ENCODE data around the gene TRAF3IP1.

TRAF3IP1 gene

GRCh38 chr2:238376884-238377391, 56.6 kb downstream of the TRAF3IP1 start:
- no peak overlapping the region for H3K9ac ChIP-seq (ENCODE audit: low read length in 5 of 5)
- no peak overlapping the region for H3K4me3 ChIP-seq (ENCODE audit: low read depth in 1 of 5, low read length in 5 of 5)
- H3K27me3 ChIP-seq (ENCODE audit: control insufficient read depth in 5 of 5, insufficient read depth in 4 of 5, low read length in 5 of 5): no peaks in the 10 kb centered on the region
- peaks cover 0 to 4% (median 0%) of the 10 kb centered on the region in 5 donors for H3K4me1 ChIP-seq (ENCODE audit: control insufficient read depth in 5 of 5, insufficient read depth in 5 of 5, low read length in 5 of 5)
- H3K36me3 ChIP-seq (ENCODE audit: control insufficient read depth in 5 of 5, insufficient read depth in 5 of 5, low read length in 5 of 5): peaks cover 0 to 18% (median 6%) of the 10 kb centered on the region in 5 donors
- no peak overlapping the region for H3K27ac ChIP-seq (ENCODE audit: low read depth, low read length)
- no peaks in the 10 kb centered on the region for H3K9me3 ChIP-seq (ENCODE audit: control insufficient read depth in 5 of 5, low read length in 5 of 5)

GRCh38 chr2:238378230-238379095, 58.1 kb downstream of the TRAF3IP1 start:
- no peak overlapping the region for H3K4me3 ChIP-seq (ENCODE audit: low read depth in 1 of 5, low read length in 5 of 5)
- no peaks in the 10 kb centered on the region for H3K9me3 ChIP-seq (ENCODE audit: control insufficient read depth in 5 of 5, low read length in 5 of 5)
- peaks cover under 1 to 29% (median 11%) of the 10 kb centered on the region in 5 donors for H3K36me3 ChIP-seq (ENCODE audit: control insufficient read depth in 5 of 5, insufficient read depth in 5 of 5, low read length in 5 of 5)
- H3K9ac ChIP-seq (ENCODE audit: low read length in 5 of 5): no peak overlapping the region
- H3K4me1 ChIP-seq (ENCODE audit: control insufficient read depth in 5 of 5, insufficient read depth in 5 of 5, low read length in 5 of 5): peaks cover 0 to 4% (median 0%) of the 10 kb centered on the region in 5 donors
- H3K27ac ChIP-seq (ENCODE audit: low read depth, low read length): no peak overlapping the region
- H3K27me3 ChIP-seq (ENCODE audit: control insufficient read depth in 5 of 5, insufficient read depth in 4 of 5, low read length in 5 of 5): no peaks in the 10 kb centered on the region

GRCh38 chr2:238379096-238379810, 58.9 kb downstream of the TRAF3IP1 start:
- Histone ChIP-seq H3K9ac (ENCODE audit: low read length in 5 of 5) (no peak overlapping the region), H3K4me1 (ENCODE audit: control insufficient read depth in 5 of 5, insufficient read depth in 5 of 5, low read length in 5 of 5) (peaks cover 0 to 4% (median 0%) of the 10 kb centered on the region in 5 donors), H3K27ac (ENCODE audit: low read depth, low read length) (no peak overlapping the region)

GRCh38 chr2:238380336-238380735, 60.0 kb downstream of the TRAF3IP1 start:
- H3K4me1 ChIP-seq (ENCODE audit: control insufficient read depth in 5 of 5, insufficient read depth in 5 of 5, low read length in 5 of 5): peaks cover 0 to 4% (median 0%) of the 10 kb centered on the region in 5 donors
- H3K36me3 ChIP-seq (ENCODE audit: control insufficient read depth in 5 of 5, insufficient read depth in 5 of 5, low read length in 5 of 5): peaks cover 4 to 29% (median 11%) of the 10 kb centered on the region in 5 donors
- H3K9ac ChIP-seq (ENCODE audit: low read length in 5 of 5): no peak overlapping the region
- H3K4me3 ChIP-seq (ENCODE audit: low read depth in 1 of 5, low read length in 5 of 5): no peak overlapping the region
- no peaks in the 10 kb centered on the region for H3K27me3 ChIP-seq (ENCODE audit: control insufficient read depth in 5 of 5, insufficient read depth in 4 of 5, low read length in 5 of 5)
- H3K27ac ChIP-seq (ENCODE audit: low read depth, low read length): no peak overlapping the region
- peaks cover 0 to 3% (median 0%) of the 10 kb centered on the region in 5 donors for H3K9me3 ChIP-seq (ENCODE audit: control insufficient read depth in 5 of 5, low read length in 5 of 5)

More at GRCh38 chr2:238379096-238379810, 58.9 kb downstream of the TRAF3IP1 start:
- no peak overlapping the region for H3K4me3 ChIP-seq (ENCODE audit: low read depth in 1 of 5, low read length in 5 of 5)
- peaks cover 0 to 3% (median 0%) of the 10 kb centered on the region in 5 donors for H3K9me3 ChIP-seq (ENCODE audit: control insufficient read depth in 5 of 5, low read length in 5 of 5)
- H3K27me3 ChIP-seq (ENCODE audit: control insufficient read depth in 5 of 5, insufficient read depth in 4 of 5, low read length in 5 of 5): no peaks in the 10 kb centered on the region
- H3K36me3 ChIP-seq (ENCODE audit: control insufficient read depth in 5 of 5, insufficient read depth in 5 of 5, low read length in 5 of 5): peaks cover 4 to 29% (median 11%) of the 10 kb centered on the region in 5 donors

GRCh38 chr2:238380785-238381184, 60.5 kb downstream of the TRAF3IP1 start:
- Histone ChIP-seq H3K4me3 (ENCODE audit: low read depth in 1 of 5, low read length in 5 of 5) (no peak overlapping the region), H3K36me3 (ENCODE audit: control insufficient read depth in 5 of 5, insufficient read depth in 5 of 5, low read length in 5 of 5) (peaks cover 4 to 29% (median 11%) of the 10 kb centered on the region in 5 donors), H3K9ac (ENCODE audit: low read length in 5 of 5) (no peak overlapping the region), H3K9me3 (ENCODE audit: control insufficient read depth in 5 of 5, low read length in 5 of 5) (peaks cover 0 to 3% (median 0%) of the 10 kb centered on the region in 5 donors), H3K27me3 (ENCODE audit: control insufficient read depth in 5 of 5, insufficient read depth in 4 of 5, low read length in 5 of 5) (no peaks in the 10 kb centered on the region), H3K4me1 (ENCODE audit: control insufficient read depth in 5 of 5, insufficient read depth in 5 of 5, low read length in 5 of 5) (peaks cover 0 to 4% (median 0%) of the 10 kb centered on the region in 5 donors), H3K27ac (ENCODE audit: low read depth, low read length) (no peak overlapping the region)

- H3K4me1 ChIP-seq (ENCODE audit: control insufficient read depth in 5 of 5, insufficient read depth in 5 of 5, low read length in 5 of 5): peaks cover 0 to 4% (median 1%) of the 10 kb centered on the region in 5 donors
These were observed 61.2 kb downstream of the TRAF3IP1 start for GRCh38 chr2:238381341-238382115.

GRCh38 chr2:238382381-238382781, 62.1 kb downstream of the TRAF3IP1 start:
- Histone ChIP-seq H3K9ac (ENCODE audit: low read length in 5 of 5) (no peak overlapping the region), H3K27me3 (ENCODE audit: control insufficient read depth in 5 of 5, insufficient read depth in 4 of 5, low read length in 5 of 5) (no peaks in the 10 kb centered on the region), H3K27ac (ENCODE audit: low read depth, low read length) (no peak overlapping the region), H3K36me3 (ENCODE audit: control insufficient read depth in 5 of 5, insufficient read depth in 5 of 5, low read length in 5 of 5) (peaks cover 4 to 29% (median 11%) of the 10 kb centered on the region in 5 donors), H3K9me3 (ENCODE audit: control insufficient read depth in 5 of 5, low read length in 5 of 5) (peaks cover 0 to 3% (median 0%) of the 10 kb centered on the region in 5 donors), H3K4me3 (ENCODE audit: low read depth in 1 of 5, low read length in 5 of 5) (no peak overlapping the region), H3K4me1 (ENCODE audit: control insufficient read depth in 5 of 5, insufficient read depth in 5 of 5, low read length in 5 of 5) (peaks cover 0 to 10% (median 8%) of the 10 kb centered on the region in 5 donors)

More at GRCh38 chr2:238381341-238382115, 61.2 kb downstream of the TRAF3IP1 start:
- Histone ChIP-seq H3K27me3 (ENCODE audit: control insufficient read depth in 5 of 5, insufficient read depth in 4 of 5, low read length in 5 of 5) (no peaks in the 10 kb centered on the region), H3K9ac (ENCODE audit: low read length in 5 of 5) (no peak overlapping the region), H3K4me3 (ENCODE audit: low read depth in 1 of 5, low read length in 5 of 5) (no peak overlapping the region), H3K27ac (ENCODE audit: low read depth, low read length) (no peak overlapping the region), H3K36me3 (ENCODE audit: control insufficient read depth in 5 of 5, insufficient read depth in 5 of 5, low read length in 5 of 5) (peaks cover 4 to 29% (median 11%) of the 10 kb centered on the region in 5 donors), H3K9me3 (ENCODE audit: control insufficient read depth in 5 of 5, low read length in 5 of 5) (peaks cover 0 to 3% (median 0%) of the 10 kb centered on the region in 5 donors)

- Histone ChIP-seq H3K9ac (ENCODE audit: low read length in 5 of 5) (no peak overlapping the region), H3K27ac (ENCODE audit: low read depth, low read length) (no peak overlapping the region), H3K4me1 (ENCODE audit: control insufficient read depth in 5 of 5, insufficient read depth in 5 of 5, low read length in 5 of 5) (peaks cover 0 to 12% (median 9%) of the 10 kb centered on the region in 5 donors)
These were observed 62.8 kb downstream of the TRAF3IP1 start for GRCh38 chr2:238383135-238383534.

GRCh38 chr2:238383743-238384380, 63.5 kb downstream of the TRAF3IP1 start:
- no peak overlapping the region for H3K9ac ChIP-seq (ENCODE audit: low read length in 5 of 5)
- peaks cover 0 to 3% (median 0%) of the 10 kb centered on the region in 5 donors for H3K9me3 ChIP-seq (ENCODE audit: control insufficient read depth in 5 of 5, low read length in 5 of 5)

More at GRCh38 chr2:238383135-238383534, 62.8 kb downstream of the TRAF3IP1 start:
- Histone ChIP-seq H3K9me3 (ENCODE audit: control insufficient read depth in 5 of 5, low read length in 5 of 5) (peaks cover 0 to 3% (median 0%) of the 10 kb centered on the region in 5 donors), H3K36me3 (ENCODE audit: control insufficient read depth in 5 of 5, insufficient read depth in 5 of 5, low read length in 5 of 5) (peaks cover 4 to 29% (median 11%) of the 10 kb centered on the region in 5 donors), H3K4me3 (ENCODE audit: low read depth in 1 of 5, low read length in 5 of 5) (no peak overlapping the region), H3K27me3 (ENCODE audit: control insufficient read depth in 5 of 5, insufficient read depth in 4 of 5, low read length in 5 of 5) (no peaks in the 10 kb centered on the region)

More at GRCh38 chr2:238383743-238384380, 63.5 kb downstream of the TRAF3IP1 start:
- Histone ChIP-seq H3K4me3 (ENCODE audit: low read depth in 1 of 5, low read length in 5 of 5) (no peak overlapping the region), H3K27ac (ENCODE audit: low read depth, low read length) (no peak overlapping the region), H3K36me3 (ENCODE audit: control insufficient read depth in 5 of 5, insufficient read depth in 5 of 5, low read length in 5 of 5) (peaks cover 4 to 32% (median 11%) of the 10 kb centered on the region in 5 donors), H3K4me1 (ENCODE audit: control insufficient read depth in 5 of 5, insufficient read depth in 5 of 5, low read length in 5 of 5) (peaks cover 0 to 12% (median 9%) of the 10 kb centered on the region in 5 donors), H3K27me3 (ENCODE audit: control insufficient read depth in 5 of 5, insufficient read depth in 4 of 5, low read length in 5 of 5) (no peaks in the 10 kb centered on the region)

Data from subcutaneous abdominal adipose tissue (tissue), 5 donors.